AG09319 (cell line): Measurements from ENCODE around the gene SRRM1.

Experiments
- DNase-seq: peaks from one replicate; pipeline ENCODE4 v3.0.0-alpha.2; 2010; ENCODE audit warnings: low read depth; ENCODE audit errors: extremely low read depth
- TF ChIP-seq, protein P1 (sequence below): IDR thresholded peaks from 2 replicates; pipeline ENCODE4 v1.5.1; 2011; ENCODE audit warnings: low read depth, mild to moderate bottlenecking, inconsistent platforms, low read length, moderate library complexity

The SRRM1 gene

GRCh38 chr1:24632832-24633175 is 10.3 kb upstream of the SRRM1 start:
- no peak for DNase-seq
- TF ChIP-seq, protein P1, sequence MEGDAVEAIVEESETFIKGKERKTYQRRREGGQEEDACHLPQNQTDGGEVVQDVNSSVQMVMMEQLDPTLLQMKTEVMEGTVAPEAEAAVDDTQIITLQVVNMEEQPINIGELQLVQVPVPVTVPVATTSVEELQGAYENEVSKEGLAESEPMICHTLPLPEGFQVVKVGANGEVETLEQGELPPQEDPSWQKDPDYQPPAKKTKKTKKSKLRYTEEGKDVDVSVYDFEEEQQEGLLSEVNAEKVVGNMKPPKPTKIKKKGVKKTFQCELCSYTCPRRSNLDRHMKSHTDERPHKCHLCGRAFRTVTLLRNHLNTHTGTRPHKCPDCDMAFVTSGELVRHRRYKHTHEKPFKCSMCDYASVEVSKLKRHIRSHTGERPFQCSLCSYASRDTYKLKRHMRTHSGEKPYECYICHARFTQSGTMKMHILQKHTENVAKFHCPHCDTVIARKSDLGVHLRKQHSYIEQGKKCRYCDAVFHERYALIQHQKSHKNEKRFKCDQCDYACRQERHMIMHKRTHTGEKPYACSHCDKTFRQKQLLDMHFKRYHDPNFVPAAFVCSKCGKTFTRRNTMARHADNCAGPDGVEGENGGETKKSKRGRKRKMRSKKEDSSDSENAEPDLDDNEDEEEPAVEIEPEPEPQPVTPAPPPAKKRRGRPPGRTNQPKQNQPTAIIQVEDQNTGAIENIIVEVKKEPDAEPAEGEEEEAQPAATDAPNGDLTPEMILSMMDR: no peak

- TF ChIP-seq, protein P1: peak; percentile 69
- DNase-seq: peak; percentile 44
Observed at GRCh38 chr1:24635195-24635843, 7.8 kb upstream of the SRRM1 start.

- TF ChIP-seq, protein P1: no peak
- DNase-seq: no peak
Observed at GRCh38 chr1:24636661-24637357, 6.3 kb upstream of the SRRM1 start.

- DNase-seq: no peak
- TF ChIP-seq, protein P1: no peak
Observed at GRCh38 chr1:24639094-24639493, 4.0 kb upstream of the SRRM1 start.

DNA sequence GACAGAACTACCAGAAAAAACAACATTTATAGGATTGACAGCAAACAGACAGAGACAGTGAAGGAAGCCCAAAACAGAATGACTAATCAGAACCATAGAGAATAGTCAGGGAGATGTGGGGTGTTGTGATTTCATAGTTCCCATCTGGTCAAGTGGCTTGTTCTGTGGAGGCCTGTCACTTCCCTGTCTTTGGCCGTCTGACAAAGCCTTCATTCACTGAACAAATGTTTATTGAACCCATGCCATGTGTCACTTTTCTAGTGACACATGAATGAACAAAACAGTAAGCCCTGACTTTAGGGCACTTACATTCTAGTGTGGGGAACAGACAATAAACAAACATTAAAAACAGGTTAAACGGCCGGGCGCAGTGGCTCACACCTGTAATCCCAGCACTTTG is 3.2 kb upstream of the SRRM1 start:
- TF ChIP-seq, protein P1: no peak

DNA sequence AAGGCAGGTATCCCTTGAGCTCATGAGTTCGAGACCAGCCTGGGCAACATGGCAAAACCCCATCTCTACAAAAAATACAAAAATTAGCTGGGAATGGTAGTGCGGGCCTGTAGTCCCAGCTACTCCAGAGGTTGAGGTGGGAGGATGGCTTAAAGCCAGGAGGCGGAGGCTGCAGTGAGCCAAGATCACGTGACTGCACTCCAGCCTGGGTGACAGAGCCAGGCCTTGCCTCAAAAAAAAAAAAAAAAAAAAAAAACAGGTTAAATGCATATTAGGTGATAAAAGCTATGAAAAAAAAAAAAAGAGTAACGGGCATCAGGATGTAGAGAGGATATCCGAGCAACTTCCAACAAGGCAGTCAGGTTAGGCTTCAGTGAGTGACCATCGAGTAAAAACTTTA is 2.8 kb upstream of the SRRM1 start:
- no peak for DNase-seq

More for the DNA sequence above, 3.2 kb upstream of the SRRM1 start:
- DNase-seq: no peak

GRCh38 chr1:24641646-24642151 is 1.4 kb upstream of the SRRM1 start:
- no peak for DNase-seq
- TF ChIP-seq, protein P1: no peak

More for the DNA sequence above, 2.8 kb upstream of the SRRM1 start:
- TF ChIP-seq, protein P1: no peak
